H1 (cell line): ENCODE results near the gene TSPOAP1. TPM values are rescaled to one million over a fixed set of nuclear protein-coding genes. Genes with fewer than 3 reads are reported as not detected.

Source experiments
- CTCF ChIA-PET: fragments of 300-600 bp; sonication (Branson Sonifier 250); formaldehyde crosslinking; loops from one replicate; lab custom pipeline; 2021; ENCODE audit not compliant: partially characterized antibody; lab: Charles Lee
- POLR2A ChIA-PET: fragments of 300-600 bp; sonication (Branson Sonifier 250); formaldehyde crosslinking; loops from one replicate; lab custom pipeline; 2021; ENCODE audit warnings: inconsistent platforms; ENCODE audit not compliant: partially characterized antibody; lab: Charles Lee
- DNase-seq, 2 experiments: peaks; one replicate each; pipeline versions ENCODE4 v3.0.0 to v3.0.0-alpha.2; 2010 to 2022; ENCODE audit warnings: low spot score in 2 of 2, low read depth in 1 of 2, mixed read lengths in 1 of 2
- FAIRE-seq: peaks from 2 replicates; lab custom pipeline; 2011; peaks lifted over from hg19 to GRCh38; lab: Jason Lieb, UNC
- H2AFZ ChIP-seq: 2 replicates; pipeline ENCODE4 v1.8.1; 2012; ENCODE audit warnings: low read length, inconsistent platforms
- H2AK5ac ChIP-seq: 2 replicates; pipeline ENCODE4 v1.6.1; 2013; ENCODE audit warnings: low read depth, low read length
- H2BK120ac ChIP-seq: replicated peaks from 2 replicates; pipeline ENCODE3; 2013; ENCODE audit warnings: low read depth, low read length, inconsistent platforms
- H2BK12ac ChIP-seq: 2 replicates; pipeline ENCODE4 v1.6.1; 2013; ENCODE audit warnings: low read depth, low read length
- H2BK15ac ChIP-seq: 2 replicates; pipeline ENCODE4 v1.6.1; 2013; ENCODE audit warnings: low read length
- H2BK20ac ChIP-seq: 2 replicates; pipeline ENCODE4 v1.6.1; 2013; ENCODE audit warnings: low read length
- H2BK5ac ChIP-seq: 2 replicates; pipeline ENCODE4 v1.6.1; 2013; ENCODE audit warnings: low read depth, low read length
- H3K14ac ChIP-seq: 2 replicates; pipeline ENCODE4 v1.6.1; 2013; ENCODE audit warnings: inconsistent platforms; ENCODE audit not compliant: insufficient read length
- H3K18ac ChIP-seq: 2 replicates; pipeline ENCODE4 v1.6.1; 2013; ENCODE audit warnings: low read length; ENCODE audit errors: extremely low read depth
- H3K23ac ChIP-seq: 2 replicates; pipeline ENCODE4 v1.6.1; 2013; ENCODE audit warnings: inconsistent platforms; ENCODE audit not compliant: insufficient read length
- H3K23me2 ChIP-seq: 2 replicates; pipeline ENCODE4 v1.6.1; 2013; ENCODE audit warnings: low read depth, low read length
- H3K27ac ChIP-seq: 2 replicates; pipeline ENCODE4 v1.6.1; 2011; ENCODE audit warnings: low read depth, low read length, inconsistent platforms
- H3K27me3 ChIP-seq, 4 experiments: replicated peaks in 1 of 4; 1 replicate in 1 of 4; 2 replicates in 3 of 4; pipeline versions ENCODE4 v1.6.1 to v1.8.1; 2011 to 2013; ENCODE audit warnings: low read length in 3 of 4, mild to moderate bottlenecking in 3 of 4, inconsistent platforms in 2 of 4, mixed read lengths in 2 of 4, moderate library complexity in 1 of 4; ENCODE audit not compliant: control insufficient read depth in 3 of 4, insufficient read depth in 3 of 4; ENCODE audit errors: extremely low read depth in 1 of 4
- H3K36me3 ChIP-seq, 4 experiments: 2 replicates each; pipeline versions ENCODE4 v1.6.1 to v1.8.1; 2011 to 2013; ENCODE audit warnings: mild to moderate bottlenecking in 4 of 4, low read length in 3 of 4, moderate library complexity in 2 of 4, control low read depth in 1 of 4, inconsistent platforms in 1 of 4; ENCODE audit not compliant: insufficient read depth in 4 of 4, control insufficient read depth in 2 of 4
- H3K4ac ChIP-seq: replicated peaks from 2 replicates; pipeline ENCODE3; 2013; ENCODE audit warnings: low read length, low read depth, mixed read lengths, inconsistent platforms; ENCODE audit not compliant: insufficient read length
- H3K4me1 ChIP-seq, 4 experiments: replicated peaks in 1 of 4; 1 replicate in 1 of 4; 2 replicates in 3 of 4; pipeline versions ENCODE4 v1.6.1 to v1.8.1; 2011 to 2013; ENCODE audit warnings: low read length in 3 of 4, inconsistent platforms in 2 of 4, mixed read lengths in 1 of 4; ENCODE audit not compliant: insufficient read depth in 4 of 4, control insufficient read depth in 3 of 4
- H3K4me2 ChIP-seq, 2 experiments: 2 replicates each; pipeline versions ENCODE4 v1.6.1 to v1.8.1; 2011 to 2013; ENCODE audit warnings: low read depth in 2 of 2, low read length in 2 of 2, control low read depth in 1 of 2, inconsistent platforms in 1 of 2, mild to moderate bottlenecking in 1 of 2; ENCODE audit not compliant: insufficient read depth in 1 of 2
- H3K4me3 ChIP-seq, 4 experiments: fragments of 200-600, 300-600 bp in 1 of 4; sonication (generic), shearing (Covaris generic), sonication (Bioruptor Twin) in 1 of 4; 2 replicates each; pipeline versions ENCODE4 v1.5.1 to v1.8.1; 2011 to 2016; ENCODE audit warnings: low read length in 4 of 4, low read depth in 3 of 4, control low read depth in 2 of 4, inconsistent platforms in 2 of 4, mild to moderate bottlenecking in 2 of 4, mixed read lengths in 1 of 4, moderate library complexity in 1 of 4; ENCODE audit not compliant: insufficient read depth in 2 of 4; ENCODE audit errors: extremely low read depth in 1 of 4
- H3K56ac ChIP-seq: replicated peaks from 2 replicates; pipeline ENCODE3; 2013; ENCODE audit warnings: low read depth, mild to moderate bottlenecking, mixed read lengths, low read length, inconsistent platforms; ENCODE audit not compliant: insufficient read length
- H3K79me1 ChIP-seq: 2 replicates; pipeline ENCODE4 v1.6.1; 2013; ENCODE audit warnings: low read depth, low read length, control low read depth
- H3K79me2 ChIP-seq, 2 experiments: 2 replicates each; pipeline versions ENCODE4 v1.6.1 to v1.8.1; 2012 to 2013; ENCODE audit warnings: low read length in 2 of 2, mild to moderate bottlenecking in 2 of 2, inconsistent platforms in 1 of 2; ENCODE audit not compliant: insufficient read depth in 2 of 2, control insufficient read depth in 1 of 2
- H3K9ac ChIP-seq, 4 experiments: replicated peaks in 1 of 4; 1 replicate in 1 of 4; 2 replicates in 3 of 4; pipeline versions ENCODE4 v1.6.1 to v1.8.1; 2011 to 2013; ENCODE audit warnings: low read depth in 3 of 4, low read length in 3 of 4, control low read depth in 2 of 4, mild to moderate bottlenecking in 2 of 4, moderate library complexity in 2 of 4, inconsistent platforms in 1 of 4; ENCODE audit errors: extremely low read depth in 1 of 4
- H3K9me3 ChIP-seq, 2 experiments: 2 replicates each; pipeline versions ENCODE4 v1.6.1 to v1.8.1; 2012 to 2013; ENCODE audit warnings: mild to moderate bottlenecking in 2 of 2, moderate library complexity in 2 of 2, control low read depth in 1 of 2, inconsistent platforms in 1 of 2, low read depth in 1 of 2, low read length in 1 of 2, mixed read lengths in 1 of 2; ENCODE audit not compliant: insufficient read depth in 2 of 2
- H4K20me1 ChIP-seq, 2 experiments: replicated peaks in 1 of 2; 2 replicates each; pipeline versions ENCODE3 to v1.8.1; 2011 to 2013; ENCODE audit warnings: inconsistent platforms in 2 of 2, low read length in 2 of 2, mild to moderate bottlenecking in 1 of 2; ENCODE audit not compliant: insufficient read depth in 2 of 2, control insufficient read depth in 1 of 2
- H4K5ac ChIP-seq: 2 replicates; pipeline ENCODE4 v1.6.1; 2013; ENCODE audit warnings: low read length, low read depth, mixed read lengths, inconsistent platforms; ENCODE audit not compliant: insufficient read length
- H4K8ac ChIP-seq: 2 replicates; pipeline ENCODE4 v1.8.0; 2013; ENCODE audit warnings: mild to moderate bottlenecking, moderate library complexity, low read length, inconsistent platforms; ENCODE audit not compliant: insufficient read depth; ENCODE audit errors: extremely low read depth
- H4K91ac ChIP-seq: replicated peaks from 2 replicates; pipeline ENCODE3; 2013; ENCODE audit warnings: low read length, mixed read lengths, inconsistent platforms; ENCODE audit not compliant: insufficient read length
- BACH1 ChIP-seq: IDR thresholded peaks from 2 replicates; pipeline ENCODE4 v1.6.1; 2012; ENCODE audit warnings: low read length, improper control_type of control experiment
- CHD2 ChIP-seq: IDR thresholded peaks from 2 replicates; pipeline ENCODE4 v1.6.1; 2012; ENCODE audit warnings: low read length, improper control_type of control experiment
- MAFK ChIP-seq: IDR thresholded peaks from 2 replicates; pipeline ENCODE4 v1.6.1; 2012; ENCODE audit warnings: low read depth, mild to moderate bottlenecking, improper control_type of control experiment, low read length
- WGBS, 2 experiments: shearing (Covaris generic) in 1 of 2; methylation state at CpG; one replicate each; pipeline versions ENCODE4 v1.1.6 to v1.1.7; 2013 to 2015; ENCODE audit warnings: low lambda C conversion rate in 2 of 2, mixed read lengths in 2 of 2, inconsistent platforms in 1 of 2, low coverage in 1 of 2, missing lambda C conversion rate in 1 of 2; ENCODE audit not compliant: insufficient replicate concordance in 2 of 2, insufficient coverage in 1 of 2, insufficient read length in 1 of 2; ENCODE audit errors: extremely low coverage in 1 of 2, missing lambda C conversion rate in 1 of 2; 5-methylcytosine and 5-hydroxymethylcytosine counted together
- polyA plus RNA-seq, 7 experiments: library from polyadenylated mRNA; depleted of rRNA in 3 of 7; stranded (reverse) in 5 of 7; unstranded in 2 of 7; fragments of >200 nt in 5 of 7; fragments of 200-250 nt in 2 of 7; gene quantifications; 1 replicate in 5 of 7; 2 replicates in 1 of 7; 4 replicates in 1 of 7; pipeline versions ENCODE4 v1.2.1 to v1.2.3, GENCODE V29; 2011 to 2013; ENCODE audit warnings: missing spikeins in 2 of 7, mixed read lengths in 2 of 7
- total RNA-seq: library from RNA; stranded (reverse); fragmentation: NEBNext Ultra II Directional; extraction: Animal tissue kit (Norgen Biotek cat#: 25700); gene quantifications from 2 replicates; pipeline ENCODE4 v1.2.1, GENCODE V29; 2021

TSPOAP1 gene
- total and polyA plus RNA-seq, 2 of the 8 experiments (the other 6 are each of a cell fraction or from before 2014, with no cell fraction given), result 7.6 to 9.2 TPM

DNA sequence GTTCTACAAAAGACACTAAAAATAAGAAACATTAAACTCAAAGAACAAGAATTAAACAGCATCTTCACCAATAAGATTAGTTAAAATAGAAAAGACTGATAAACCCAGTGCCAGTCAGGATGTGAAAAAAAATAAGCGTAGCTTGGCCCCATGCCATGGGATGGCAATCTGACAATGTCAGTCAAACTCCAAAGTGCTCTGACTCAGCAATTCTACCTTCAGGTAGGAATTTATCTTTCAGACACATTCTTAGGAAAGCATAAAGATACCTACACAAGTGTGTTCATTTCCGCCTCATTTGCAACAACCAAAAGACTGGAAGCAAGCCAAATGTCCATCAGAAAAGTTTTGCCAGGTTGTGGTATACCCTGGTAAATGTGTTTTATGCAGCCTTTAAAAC lies 38.7 kb downstream of the TSPOAP1 start:
- H3K4me3 ChIP-seq, result no peak overlapping the region
- H3K56ac ChIP-seq, result no peak overlapping the region
- no peak overlapping the region for H4K91ac ChIP-seq
- CTCF ChIA-PET, result interaction anchor here (0.9 to 7.1 kb wide), 2 partner anchors 14 to 36 kb away, joined by 3 to 58 read pairs; no protein-coding TSS in a partner anchor
- H3K79me1 ChIP-seq, result no peaks in the 10 kb centered on the region
- no peak overlapping the region for H2BK120ac ChIP-seq
- FAIRE-seq, result no peak
- H3K4me1 ChIP-seq, result no peaks in the 10 kb centered on the region; a peak in 1 of 7 replicates
- H3K23ac ChIP-seq, result no peak overlapping the region
- no peak overlapping the region for H3K18ac ChIP-seq
- POLR2A ChIA-PET, result interaction anchor here (1.0 kb wide), 1 partner anchor 12 kb away, joined by 3 read pairs; no protein-coding TSS in a partner anchor
- no peaks in the 10 kb centered on the region for H4K20me1 ChIP-seq
- no peak overlapping the region for H2BK15ac ChIP-seq
- WGBS, 2 experiments, result 84% methylated on average over 2 of the region's 2 CpGs; no CpG with 5 or more reads in 1 of the 2 experiments
- no peak overlapping the region for H2AK5ac ChIP-seq
- DNase-seq, result peak in 1 of 2 experiments; percentile 3
- TF ChIP-seq MAFK, result 0 out of 2 replicates have a peak, but pooled peaks have one; percentile 47
- TF ChIP-seq BACH1, result peak; percentile 55; the same call in 1 of the 2 replicates
- TF ChIP-seq CHD2, result no peak
- H4K5ac ChIP-seq, result no peak overlapping the region
- no peak overlapping the region for H3K14ac ChIP-seq
- no peak overlapping the region for H2BK12ac ChIP-seq
- H2BK5ac ChIP-seq, result no peak overlapping the region
- H3K23me2 ChIP-seq, result no peaks in the 10 kb centered on the region
- no peak overlapping the region for H2AFZ ChIP-seq
- no peaks in the 10 kb centered on the region for H3K9me3 ChIP-seq
- no peak overlapping the region for H2BK20ac ChIP-seq
- no peak overlapping the region for H4K8ac ChIP-seq
- no peak overlapping the region for H3K4ac ChIP-seq
- no peaks in the 10 kb centered on the region for H3K36me3 ChIP-seq
- H3K4me2 ChIP-seq, result no peak overlapping the region
- peaks cover 0 to 2% (median 0%) of the 10 kb centered on the region in 4 experiments; a peak in 1 of 7 replicates for H3K27me3 ChIP-seq
- H3K79me2 ChIP-seq, result no peaks in the 10 kb centered on the region
- no peak overlapping the region; a peak in 1 of 7 replicates for H3K9ac ChIP-seq
- no peak overlapping the region for H3K27ac ChIP-seq
